IMR-90 (cell line): Measurements from ENCODE around the gene PDE6A. TPM values are rescaled to one million over a fixed set of nuclear protein-coding genes. Genes with fewer than 3 reads are reported as not detected.

ENCODE experiments used
- BHLHE40 ChIP-seq: fragments of 150-350 bp; IDR thresholded peaks from 2 replicates; pipeline ENCODE4 v1.6.1; 2016; ENCODE audit warnings: mild to moderate bottlenecking, low read depth, low read length
- CHD1 ChIP-seq: IDR thresholded peaks from 2 replicates; pipeline ENCODE4 v1.6.1; 2012; ENCODE audit warnings: low read depth, low read length, improper control_type of control experiment
- CTCF ChIP-seq: conservative IDR thresholded peaks from 2 replicates; pipeline ENCODE4 v1.5.1; 2012; ENCODE audit warnings: mild to moderate bottlenecking, low read depth, low read length, improper control_type of control experiment
- NFE2L2 ChIP-seq: fragments of 150-350 bp; IDR thresholded peaks from 2 replicates; pipeline ENCODE4 v1.6.1; 2016; ENCODE audit warnings: low read depth, mild to moderate bottlenecking, low read length
- SMC3 ChIP-seq: fragments of 150-350 bp; IDR thresholded peaks from 2 replicates; pipeline ENCODE4 v1.6.1; 2016; ENCODE audit warnings: low read depth, mild to moderate bottlenecking, antibody characterized with exemption, low read length, moderate library complexity
- polyA plus RNA-seq, 3 experiments: library from polyadenylated mRNA; depleted of rRNA; stranded (reverse); fragments of >200 nt; gene quantifications; 2 replicates each; pipeline ENCODE4 v1.2.3, GENCODE V29; 2012; ENCODE audit warnings: low replicate concordance in 1 of 3
- total RNA-seq: library from RNA; depleted of rRNA; stranded (reverse); fragments of >200 nt; gene quantifications from 2 replicates; pipeline ENCODE4 v1.2.3, GENCODE V29; 2012

The PDE6A gene
- total and polyA plus RNA-seq, 2 of the 4 experiments (the other 2 are of a cell fraction) = not detected

GRCh38 chr5:149836451-149837139, 108.0 kb downstream of the PDE6A start (continued):
- TF ChIP-seq CTCF = no peak
- TF ChIP-seq SMC3 = no peak
- no peak for TF ChIP-seq CHD1
- TF ChIP-seq BHLHE40 = no peak
- no peak for TF ChIP-seq NFE2L2
